ENCODE measurements around the gene KYAT1.

GRCh38 chr9:128913995-128914772 is 32.4 kb upstream of the KYAT1 start:
- TF ChIP-seq IRF2 (CRISPR knock-in tag; IDR thresholded peaks at IDR 0.05) (no peak), CTCF (CRISPR knock-in tag; IDR thresholded peaks at IDR 0.05) (no peak), PITX1 (CRISPR knock-in tag; IDR thresholded peaks at IDR 0.05) (no peak), AFF4 (CRISPR knock-in tag; IDR thresholded peaks at IDR 0.05) (no peak), RFX5 (IDR thresholded peaks at IDR 0.05; ENCODE audit: low read depth, low read length) (no peak), MTA3 (CRISPR knock-in tag; IDR thresholded peaks at IDR 0.05) (no peak), BHLHE40 (IDR thresholded peaks at IDR 0.05; ENCODE audit: low read length) (no peak), NR2F6 (IDR thresholded peaks at IDR 0.05) (0 out of 2 replicates have a peak, but pooled peaks have one; percentile 11), NR2F6 (CRISPR knock-in tag; IDR thresholded peaks at IDR 0.05) (no peak), ZNF749 (CRISPR knock-in tag; IDR thresholded peaks at IDR 0.05; ENCODE audit: borderline replicate concordance) (no peak), HDAC2 (CRISPR knock-in tag; IDR thresholded peaks at IDR 0.05) (no peak; the same call in 1 of the 2 replicates)
